ENCODE data around the gene SYNGAP1.

SYNGAP1 gene

DNA sequence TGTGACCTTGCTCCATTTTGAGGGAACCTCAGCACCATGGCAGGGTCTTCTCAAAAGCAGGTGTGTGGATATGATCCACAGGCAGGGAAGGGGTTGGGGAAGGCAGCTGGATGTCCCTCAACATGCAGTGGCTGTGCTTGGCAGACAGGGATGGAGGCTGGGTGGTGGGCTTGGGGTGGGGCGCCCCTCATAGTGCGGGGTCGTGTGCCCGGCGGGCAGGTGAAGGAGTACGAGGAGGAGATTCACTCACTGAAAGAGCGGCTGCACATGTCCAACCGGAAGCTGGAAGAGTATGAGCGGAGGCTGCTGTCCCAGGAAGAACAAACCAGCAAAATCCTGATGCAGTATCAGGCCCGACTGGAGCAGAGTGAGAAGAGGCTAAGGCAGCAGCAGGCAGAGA is 26.5 kb downstream of the SYNGAP1 start:
- Histone ChIP-seq H3K27me3 (ENCODE audit: control insufficient read depth, insufficient read depth, low read length) (no peaks in the 10 kb centered on the region), H2AFZ (no peak overlapping the region), H3K4me1 (no peaks in the 10 kb centered on the region), H3K36me3 (ENCODE audit: control insufficient read depth, insufficient read depth, low read length) (no peaks in the 10 kb centered on the region), H3K4me2 (ENCODE audit: low read length) (no peak overlapping the region), H3K9me3 (ENCODE audit: control insufficient read depth, low read length) (no peaks in the 10 kb centered on the region), H3K27ac (no peak overlapping the region), H3K79me2 (peaks cover 2% of the 10 kb centered on the region), H3K9ac (no peak overlapping the region), H3K4me3 (ENCODE audit: low read depth, low read length) (no peak overlapping the region)
- TF ChIP-seq, protein P1, sequence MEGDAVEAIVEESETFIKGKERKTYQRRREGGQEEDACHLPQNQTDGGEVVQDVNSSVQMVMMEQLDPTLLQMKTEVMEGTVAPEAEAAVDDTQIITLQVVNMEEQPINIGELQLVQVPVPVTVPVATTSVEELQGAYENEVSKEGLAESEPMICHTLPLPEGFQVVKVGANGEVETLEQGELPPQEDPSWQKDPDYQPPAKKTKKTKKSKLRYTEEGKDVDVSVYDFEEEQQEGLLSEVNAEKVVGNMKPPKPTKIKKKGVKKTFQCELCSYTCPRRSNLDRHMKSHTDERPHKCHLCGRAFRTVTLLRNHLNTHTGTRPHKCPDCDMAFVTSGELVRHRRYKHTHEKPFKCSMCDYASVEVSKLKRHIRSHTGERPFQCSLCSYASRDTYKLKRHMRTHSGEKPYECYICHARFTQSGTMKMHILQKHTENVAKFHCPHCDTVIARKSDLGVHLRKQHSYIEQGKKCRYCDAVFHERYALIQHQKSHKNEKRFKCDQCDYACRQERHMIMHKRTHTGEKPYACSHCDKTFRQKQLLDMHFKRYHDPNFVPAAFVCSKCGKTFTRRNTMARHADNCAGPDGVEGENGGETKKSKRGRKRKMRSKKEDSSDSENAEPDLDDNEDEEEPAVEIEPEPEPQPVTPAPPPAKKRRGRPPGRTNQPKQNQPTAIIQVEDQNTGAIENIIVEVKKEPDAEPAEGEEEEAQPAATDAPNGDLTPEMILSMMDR (IDR thresholded peaks at IDR 0.05): no peak

DNA sequence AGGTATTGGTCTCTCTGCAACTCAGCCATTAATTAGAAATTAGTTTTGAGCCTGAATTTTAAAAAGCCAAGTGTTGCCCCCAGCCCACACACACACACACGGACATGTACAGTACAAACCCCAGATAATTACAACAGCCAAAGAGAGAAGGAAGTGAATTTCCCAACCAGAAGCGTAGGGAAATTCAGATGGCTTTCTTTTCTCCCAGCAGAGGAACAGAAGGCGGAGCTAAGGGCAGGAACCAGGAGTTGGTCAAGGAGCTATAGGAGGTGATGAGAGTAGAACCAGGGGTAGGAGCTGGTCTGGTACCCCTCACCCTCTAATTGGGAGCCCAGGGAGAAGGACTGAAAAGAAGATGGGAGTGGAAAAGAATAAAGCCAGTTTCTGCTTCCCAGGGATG is 30.6 kb downstream of the SYNGAP1 start:
- Histone ChIP-seq H3K27ac (no peak overlapping the region), H3K27me3 (ENCODE audit: control insufficient read depth, insufficient read depth, low read length) (no peaks in the 10 kb centered on the region), H3K79me2 (peaks cover 2% of the 10 kb centered on the region), H3K4me1 (no peaks in the 10 kb centered on the region), H3K4me3 (ENCODE audit: low read depth, low read length) (no peak overlapping the region), H3K4me2 (ENCODE audit: low read length) (no peak overlapping the region), H2AFZ (no peak overlapping the region), H3K36me3 (ENCODE audit: control insufficient read depth, insufficient read depth, low read length) (no peaks in the 10 kb centered on the region), H3K9ac (no peak overlapping the region), H3K9me3 (ENCODE audit: control insufficient read depth, low read length) (no peaks in the 10 kb centered on the region)
- TF ChIP-seq, protein P1 (IDR thresholded peaks at IDR 0.05): no peak

DNA sequence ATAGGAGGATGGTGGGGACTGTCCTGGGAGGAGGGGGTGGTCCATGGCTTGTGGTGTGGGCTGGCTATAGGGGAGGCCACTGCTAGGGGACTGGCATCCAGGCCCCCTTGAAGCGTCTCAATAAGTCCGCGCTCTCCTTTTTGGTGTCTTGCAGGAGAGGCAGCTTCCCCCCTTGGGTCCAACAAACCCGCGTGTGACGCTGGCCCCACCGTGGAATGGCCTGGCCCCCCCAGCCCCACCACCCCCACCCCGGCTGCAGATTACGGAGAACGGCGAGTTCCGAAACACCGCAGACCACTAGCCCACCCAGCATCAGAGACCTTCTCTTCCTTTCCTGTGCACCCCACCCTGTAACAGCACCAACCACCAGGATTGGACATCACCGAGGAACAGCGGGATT is 31.7 kb downstream of the SYNGAP1 start:
- Histone ChIP-seq H2AFZ (no peak overlapping the region), H3K79me2 (no peaks in the 10 kb centered on the region), H3K27ac (no peak overlapping the region), H3K4me2 (ENCODE audit: low read length) (no peak overlapping the region), H3K36me3 (ENCODE audit: control insufficient read depth, insufficient read depth, low read length) (no peaks in the 10 kb centered on the region), H3K9me3 (ENCODE audit: control insufficient read depth, low read length) (no peaks in the 10 kb centered on the region), H3K27me3 (ENCODE audit: control insufficient read depth, insufficient read depth, low read length) (no peaks in the 10 kb centered on the region), H3K9ac (no peak overlapping the region), H3K4me1 (no peaks in the 10 kb centered on the region), H3K4me3 (ENCODE audit: low read depth, low read length) (no peak overlapping the region)
- TF ChIP-seq, protein P1 (IDR thresholded peaks at IDR 0.05): no peak

DNA sequence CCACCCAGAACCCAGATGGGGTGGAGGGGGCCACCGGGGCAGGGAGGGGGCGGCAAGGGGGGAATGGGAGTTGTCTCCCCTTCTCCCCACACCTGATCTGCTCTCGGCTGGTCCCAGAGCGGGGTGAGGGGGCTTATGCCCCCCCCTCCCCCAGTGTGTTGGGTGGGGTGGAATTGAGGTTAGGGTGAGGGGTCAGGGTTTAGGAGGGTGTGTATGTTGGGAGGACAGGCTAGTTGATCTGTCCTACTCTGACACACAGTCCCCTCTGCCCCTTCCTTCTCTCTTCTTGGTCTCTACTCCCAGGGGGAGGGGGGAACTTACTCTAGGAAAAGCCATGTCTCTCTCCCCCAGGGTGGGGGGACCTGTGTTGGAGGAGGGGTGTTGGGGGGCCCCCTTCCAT is 32.6 kb downstream of the SYNGAP1 start:
- Histone ChIP-seq H3K27ac (no peak overlapping the region), H3K4me2 (ENCODE audit: low read length) (no peak overlapping the region), H3K79me2 (no peaks in the 10 kb centered on the region), H3K4me1 (no peaks in the 10 kb centered on the region), H3K36me3 (ENCODE audit: control insufficient read depth, insufficient read depth, low read length) (no peaks in the 10 kb centered on the region), H2AFZ (no peak overlapping the region), H3K9me3 (ENCODE audit: control insufficient read depth, low read length) (no peaks in the 10 kb centered on the region), H3K4me3 (ENCODE audit: low read depth, low read length) (no peak overlapping the region), H3K27me3 (ENCODE audit: control insufficient read depth, insufficient read depth, low read length) (no peaks in the 10 kb centered on the region), H3K9ac (no peak overlapping the region)
- TF ChIP-seq, protein P1 (IDR thresholded peaks at IDR 0.05): no peak

DNA sequence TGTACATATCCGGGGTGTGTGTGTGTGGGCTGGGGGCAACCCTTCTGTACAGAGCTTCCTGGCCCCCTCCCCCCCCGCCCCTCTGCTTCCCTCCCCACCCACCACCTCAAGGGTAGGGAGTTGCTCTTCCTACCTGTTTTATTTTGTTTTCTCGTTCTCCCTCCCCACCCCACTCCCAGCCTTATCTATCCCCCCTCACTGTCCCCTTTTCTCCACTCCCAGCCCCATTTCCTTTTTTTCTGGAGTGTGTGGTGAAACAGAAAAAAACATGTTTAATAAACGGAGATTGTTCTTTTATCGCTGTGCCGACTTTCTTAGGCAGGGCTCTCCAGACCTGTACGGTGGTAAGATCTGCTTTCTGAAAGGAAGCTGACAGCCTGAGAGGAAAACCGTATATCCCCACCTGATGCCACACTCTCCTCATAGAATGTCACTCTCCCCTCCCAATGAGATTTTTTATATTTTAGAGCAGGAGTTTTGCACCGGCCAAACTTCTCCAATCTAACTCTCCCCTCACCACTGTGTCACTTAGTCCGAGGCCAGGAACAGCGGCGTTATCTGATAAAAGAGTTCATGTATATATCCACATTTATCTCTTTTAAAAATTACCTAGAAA is 33.6 kb downstream of the SYNGAP1 start:
- no peaks in the 10 kb centered on the region for H3K79me2 ChIP-seq
- no peaks in the 10 kb centered on the region for H3K27me3 ChIP-seq (ENCODE audit: control insufficient read depth, insufficient read depth, low read length)
- TF ChIP-seq, protein P1 (IDR thresholded peaks at IDR 0.05): no peak
- H3K4me1 ChIP-seq: no peaks in the 10 kb centered on the region
- peak overlapping the region; percentile 75 for H2AFZ ChIP-seq
- H3K4me3 ChIP-seq (ENCODE audit: low read depth, low read length): peak overlapping the region; percentile 95
- H3K9ac ChIP-seq: no peak overlapping the region
- H3K27ac ChIP-seq: peak overlapping the region; percentile 52
- no peaks in the 10 kb centered on the region for H3K9me3 ChIP-seq (ENCODE audit: control insufficient read depth, low read length)
- H3K36me3 ChIP-seq (ENCODE audit: control insufficient read depth, insufficient read depth, low read length): no peaks in the 10 kb centered on the region
- H3K4me2 ChIP-seq (ENCODE audit: low read length): peak overlapping the region; percentile 94
